Stimulated activated CD8-positive, alpha-beta memory T cell treated with anti-CD3 and anti-CD28 coated beads, Interleukin-2, amount 100 ng/mL, for 1 hour (primary cell): Measurements from ENCODE around the gene ABI3BP.

Source experiments
- DNase-seq, 2 donors: peaks; one replicate each; pipeline ENCODE4 v3.0.0-alpha.2; 2020; ENCODE audit warnings: low read depth in 2 of 2

Gene ABI3BP

DNA sequence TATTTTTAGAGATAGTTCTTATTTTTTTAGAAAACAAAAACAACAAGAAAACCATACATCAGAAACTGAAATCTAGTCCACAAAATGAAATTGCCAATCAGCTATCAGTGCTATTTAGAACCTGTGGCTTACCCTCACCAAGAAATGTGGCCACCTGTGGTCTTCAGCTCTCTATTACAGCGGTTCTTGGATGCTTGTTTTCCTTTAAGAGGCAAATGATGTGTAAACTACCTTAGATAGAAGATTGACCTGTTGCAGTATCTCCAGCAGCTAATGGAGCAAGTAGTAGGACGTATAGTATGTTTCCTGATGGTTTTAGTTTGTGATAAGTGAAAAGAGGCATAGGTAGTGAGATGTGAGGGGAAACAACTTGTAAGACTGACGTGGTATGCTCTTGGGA lies 262.7 kb downstream of the ABI3BP start:
- DNase-seq, result no peak

DNA sequence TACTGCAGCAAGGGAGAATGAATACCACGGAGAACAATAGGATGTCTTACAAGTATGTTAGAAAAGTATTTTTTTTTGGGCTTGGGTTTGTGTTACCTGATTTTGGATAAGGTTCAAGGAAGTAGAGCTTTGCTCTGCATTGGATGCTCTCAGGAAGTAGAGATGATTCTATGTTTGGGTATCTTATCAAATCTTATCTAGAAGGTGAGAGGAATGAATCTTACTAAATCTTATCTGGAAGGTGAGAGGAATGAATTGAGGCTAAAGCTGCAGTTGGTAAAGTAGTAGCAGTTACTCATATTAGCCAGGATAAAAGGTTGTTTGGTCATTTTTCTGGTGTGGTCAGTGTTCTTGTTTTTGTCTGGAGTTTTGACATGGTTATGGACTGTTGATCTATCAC lies 266.5 kb downstream of the ABI3BP start:
- DNase-seq, result no peak

DNA sequence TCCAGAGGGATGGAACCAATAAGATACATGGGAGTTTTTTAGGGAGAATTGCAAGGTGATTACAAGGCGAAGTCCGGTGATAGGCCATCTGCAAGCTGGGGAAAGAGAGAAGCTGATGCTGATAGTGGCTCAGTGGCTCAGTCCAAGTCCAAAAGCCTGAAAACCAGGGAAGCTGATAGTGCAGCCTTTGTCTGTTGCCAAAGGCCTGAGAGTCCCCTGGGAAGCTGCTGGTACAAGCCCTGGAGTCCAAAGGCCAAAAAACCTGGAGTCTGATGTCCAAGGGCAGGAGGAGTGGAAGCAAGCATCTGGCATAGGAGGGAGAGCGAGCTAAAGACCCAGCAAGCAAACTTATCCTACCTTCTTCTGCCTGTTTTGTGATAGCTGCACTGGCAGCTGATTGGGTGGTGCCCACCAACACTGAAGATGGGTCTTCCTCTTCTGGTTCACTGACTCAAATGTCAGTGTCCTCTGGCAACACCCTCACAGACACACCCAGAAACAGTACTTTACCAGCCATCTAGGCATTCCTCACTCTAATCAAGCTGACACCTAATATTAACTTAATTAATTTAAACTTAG lies 267.2 kb downstream of the ABI3BP start:
- DNase-seq, result no peak

DNA sequence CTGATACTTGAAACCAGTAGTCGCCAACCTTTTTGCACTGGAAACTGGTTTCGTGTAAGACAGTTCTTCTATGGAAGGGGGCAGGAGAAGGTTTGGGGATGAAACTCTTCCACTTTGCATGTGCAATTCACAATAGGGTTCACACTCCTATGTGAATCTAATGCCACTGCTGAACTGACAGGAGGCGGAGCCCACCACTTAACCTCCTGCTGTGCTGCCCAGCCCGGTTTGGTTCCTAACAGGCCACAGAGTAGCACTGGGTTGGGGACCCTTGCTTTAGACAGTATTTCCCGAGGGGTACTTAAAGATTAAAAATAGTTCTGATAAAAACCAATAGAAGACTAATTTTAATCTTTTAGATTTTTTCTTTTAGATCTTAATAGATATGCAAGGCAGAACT lies 272.8 kb downstream of the ABI3BP start:
- DNase-seq, result no peak

DNA sequence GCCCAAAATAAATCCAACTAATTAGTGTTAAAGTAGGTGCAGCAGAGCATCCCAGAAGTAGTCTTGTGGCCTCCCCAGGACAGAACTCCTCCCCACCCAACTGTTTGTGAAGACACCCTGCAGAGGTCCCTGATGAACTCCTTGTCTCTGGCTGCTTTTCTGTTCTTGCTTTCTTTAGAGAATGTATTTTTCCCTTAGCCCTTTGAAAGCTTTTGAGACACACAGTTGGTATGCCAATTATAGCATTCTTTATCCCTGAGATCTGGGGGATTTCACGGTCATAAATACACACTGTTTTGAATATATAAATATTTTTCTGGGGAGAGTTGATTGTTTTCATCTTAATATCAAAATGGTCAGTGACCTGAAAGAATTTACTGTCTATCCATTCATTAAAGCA lies 274.1 kb downstream of the ABI3BP start:
- DNase-seq, result no peak

DNA sequence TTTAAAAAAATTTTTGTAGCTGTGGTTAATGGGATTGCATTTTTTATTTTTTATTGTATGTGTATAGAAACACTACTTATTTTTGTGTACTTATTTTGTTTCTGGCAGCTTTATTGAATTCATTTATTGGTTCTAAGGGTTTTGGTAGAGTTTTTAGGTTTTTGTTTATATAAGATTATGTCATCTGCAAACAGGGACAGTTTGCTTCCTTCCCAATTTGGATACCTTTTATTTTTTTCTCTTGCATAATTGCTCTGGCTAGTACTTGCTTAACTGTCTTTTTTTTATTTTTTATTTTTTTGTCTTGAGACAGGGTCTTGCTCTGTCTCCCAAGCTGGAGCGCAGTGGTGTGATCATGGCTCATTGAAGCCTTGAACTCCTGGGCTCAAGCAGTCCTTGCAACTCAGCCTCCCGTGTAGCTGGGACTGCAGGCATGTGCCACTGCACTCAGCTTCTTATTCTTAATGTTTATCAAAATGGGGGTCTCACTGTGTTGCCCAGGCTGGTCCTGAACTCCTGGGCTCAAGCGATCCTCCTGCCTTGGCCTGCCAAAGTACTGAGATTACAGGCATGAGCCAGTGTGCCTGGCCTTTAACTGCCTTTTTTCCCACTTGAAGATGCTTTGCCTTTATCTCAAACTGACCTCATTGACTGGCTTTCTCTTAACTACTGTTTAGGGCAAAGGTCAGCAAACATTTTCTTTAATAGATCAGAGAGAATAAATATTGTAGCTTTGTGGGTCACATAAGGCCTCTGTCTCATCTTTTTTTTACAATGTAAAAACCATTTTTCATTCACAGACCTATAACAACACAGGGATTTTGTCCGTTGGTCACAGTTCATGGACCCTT lies 275.4 kb downstream of the ABI3BP start:
- DNase-seq, result no peak

DNA sequence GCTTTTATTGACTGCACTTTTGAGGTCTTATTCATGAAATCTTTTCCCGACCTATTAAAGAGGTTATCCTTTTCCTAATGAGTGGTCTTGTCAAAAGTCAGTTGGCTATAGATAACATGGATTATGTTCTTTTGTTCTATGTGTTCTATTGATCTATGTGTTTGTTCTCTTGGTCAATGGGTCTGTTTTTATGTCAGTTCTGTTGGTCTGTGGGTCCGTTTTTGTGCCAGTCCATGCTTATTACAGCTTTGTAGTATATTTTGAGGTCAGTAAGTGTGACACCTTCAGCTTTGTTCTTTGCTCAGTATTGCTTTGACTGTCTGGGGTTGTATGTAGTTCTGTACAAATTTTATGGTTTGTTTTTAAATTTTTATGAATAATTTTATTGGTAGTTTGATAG lies 276.2 kb downstream of the ABI3BP start:
- no peak for DNase-seq

DNA sequence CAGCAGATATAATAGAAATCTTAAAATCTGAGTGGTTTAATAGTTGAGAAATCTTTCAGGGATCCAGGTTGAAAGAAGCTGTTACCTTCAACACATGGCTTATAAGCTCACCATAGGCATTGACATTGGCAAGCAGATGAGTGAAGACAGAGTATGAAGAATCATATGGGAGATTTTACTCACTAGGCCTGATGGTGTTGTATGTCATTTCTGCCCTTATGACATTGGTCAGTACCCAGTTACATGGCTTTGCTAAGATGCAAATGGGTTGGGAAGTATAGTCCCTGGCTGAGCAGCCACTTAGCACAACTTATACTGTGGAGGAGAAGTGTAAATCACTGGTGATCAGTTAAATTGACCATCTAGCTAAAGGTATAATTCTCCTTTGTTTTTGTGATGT lies 278.0 kb downstream of the ABI3BP start:
- no peak for DNase-seq

DNA sequence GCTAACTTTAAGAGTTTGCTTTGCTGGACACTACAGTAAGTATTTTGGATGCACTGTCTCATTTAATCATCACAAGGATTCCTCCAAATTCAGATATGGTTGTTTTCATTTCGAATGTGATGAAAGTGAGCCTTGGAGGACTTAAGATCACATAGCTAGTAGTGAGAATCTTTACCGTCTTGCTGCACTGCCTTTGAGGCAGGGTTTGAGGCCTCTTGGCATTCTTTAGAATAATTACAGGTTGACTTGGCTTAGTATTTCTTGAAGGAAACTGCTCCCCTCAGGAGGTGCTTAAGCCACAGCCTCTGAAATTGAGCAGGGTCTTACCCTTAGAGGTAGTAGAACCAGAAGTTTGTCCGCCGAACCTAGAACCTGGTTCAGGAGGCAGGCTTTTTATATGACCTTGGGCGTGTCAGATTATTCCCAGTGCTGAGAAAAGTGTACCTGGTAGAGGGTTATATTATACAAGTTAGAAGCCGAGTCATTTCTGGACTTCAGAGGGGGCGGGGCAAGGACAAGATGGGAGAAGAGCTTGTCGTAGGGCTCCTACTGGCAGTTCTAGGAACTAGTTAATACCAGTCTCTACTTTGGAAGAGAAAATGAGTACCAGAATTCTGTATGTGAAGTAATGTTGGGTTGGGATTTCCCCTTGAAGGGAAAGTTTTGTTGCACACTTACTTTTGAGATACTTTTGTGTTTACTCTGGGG lies 282.8 kb downstream of the ABI3BP start:
- DNase-seq, result peak; percentile 2 to 18

DNA sequence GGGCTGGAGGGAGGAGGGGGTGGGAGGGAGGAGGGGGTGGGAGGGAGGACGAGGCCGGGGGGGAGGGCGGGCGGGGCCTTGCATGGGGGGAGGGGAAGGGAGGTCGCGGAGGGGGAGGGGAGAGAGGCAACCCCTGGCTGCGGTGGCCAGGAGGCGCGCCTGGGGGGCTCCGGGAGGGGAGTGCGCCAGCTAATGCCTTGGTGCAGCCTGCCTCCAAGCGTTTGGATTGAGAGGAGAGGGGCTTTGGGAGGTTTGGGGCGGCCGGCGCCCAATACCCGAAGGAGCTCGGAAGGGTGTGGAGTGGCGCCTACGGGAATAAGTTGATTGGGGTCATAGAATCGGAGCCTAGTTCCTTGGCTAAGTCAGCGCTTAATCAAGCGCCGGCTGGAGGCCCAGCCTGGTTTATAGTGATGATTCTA lies 283.4 kb downstream of the ABI3BP start:
- peak; percentile 2 to 5 for DNase-seq

DNA sequence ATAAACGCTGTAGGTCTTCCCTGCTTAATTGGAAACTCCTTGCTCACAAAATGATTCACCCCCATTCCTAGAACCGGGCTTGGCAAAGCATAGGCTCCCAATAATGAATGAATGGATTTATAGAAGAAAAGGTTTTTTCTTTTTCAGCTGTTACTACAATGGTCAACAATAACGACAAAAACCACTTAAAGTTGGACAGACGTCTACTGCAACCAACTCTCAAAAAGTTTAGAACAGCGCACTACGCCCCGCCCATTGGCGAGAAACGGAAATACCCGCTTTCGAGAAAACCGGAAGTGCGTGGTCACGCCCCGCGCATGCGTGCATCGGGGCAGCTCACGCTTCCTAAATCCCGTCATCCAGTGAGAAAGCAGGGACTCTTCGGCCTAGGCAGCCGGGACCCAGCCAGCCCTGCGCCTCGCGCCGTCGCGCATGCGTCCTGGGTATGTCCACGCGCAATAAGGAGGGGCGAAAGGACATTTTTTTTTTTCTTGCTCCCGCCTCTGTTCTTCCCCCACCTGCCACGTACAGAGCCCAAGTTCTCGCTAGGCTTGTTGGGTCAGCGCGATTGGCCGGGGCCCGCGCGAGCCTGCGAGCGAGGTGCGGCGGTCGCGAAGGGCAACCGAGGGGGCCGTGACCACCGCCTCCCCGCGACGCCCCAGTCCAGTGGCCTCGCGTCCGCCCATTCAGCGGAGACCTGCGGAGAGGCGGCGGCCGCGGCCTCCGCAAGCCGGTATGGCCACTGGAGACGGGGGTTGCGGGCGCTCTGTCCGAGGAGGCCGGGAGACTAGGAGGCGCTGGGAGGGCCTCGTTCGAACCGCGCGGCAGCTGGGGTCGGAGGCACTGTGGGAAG lies 284.0 kb downstream of the ABI3BP start, which contains the start of gene TFG:
TSS of gene TFG (plus strand) at position 506 of the 853 bp plus-strand sequence. CDS start 4,192 bp downstream, outside the sequence.
- DNase-seq, result peak; percentile 93 to 95

DNA sequence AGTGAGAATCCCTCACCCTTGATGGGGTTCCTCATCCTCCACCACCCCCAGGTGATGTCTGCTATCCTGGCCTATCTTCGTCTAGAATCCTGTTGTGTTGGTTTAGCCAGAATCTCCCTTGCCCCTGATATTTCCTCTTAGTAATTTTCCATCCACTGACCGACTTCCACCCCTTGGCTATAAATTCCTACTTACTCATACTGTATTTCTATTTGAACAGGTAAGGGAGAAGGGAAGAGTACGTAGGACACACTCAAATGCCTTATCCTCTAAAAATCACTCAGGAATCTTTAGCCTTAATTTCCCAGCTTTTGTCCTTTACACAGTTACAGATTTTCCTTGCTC lies 284.6 kb downstream of the ABI3BP start:
- no peak for DNase-seq

DNA sequence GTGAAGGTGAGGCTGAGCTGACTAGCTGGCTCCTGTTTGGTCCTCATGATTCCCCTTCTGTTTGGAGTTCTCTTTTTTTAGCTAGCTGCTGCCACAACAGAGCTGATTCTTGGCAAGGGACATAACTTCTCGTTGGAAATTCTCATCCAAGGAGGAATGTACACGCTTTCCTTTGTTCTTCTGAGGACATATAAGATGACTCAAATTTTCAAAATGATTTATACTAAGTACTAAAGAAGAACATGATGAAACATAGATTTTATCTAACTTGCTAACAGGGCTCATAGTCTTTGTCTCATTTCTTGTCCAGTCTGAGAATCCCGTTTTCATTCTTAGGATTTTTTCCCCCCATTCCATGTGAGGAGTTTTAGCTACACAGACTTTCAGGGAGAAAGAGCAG lies 286.9 kb downstream of the ABI3BP start:
- no peak for DNase-seq

DNA sequence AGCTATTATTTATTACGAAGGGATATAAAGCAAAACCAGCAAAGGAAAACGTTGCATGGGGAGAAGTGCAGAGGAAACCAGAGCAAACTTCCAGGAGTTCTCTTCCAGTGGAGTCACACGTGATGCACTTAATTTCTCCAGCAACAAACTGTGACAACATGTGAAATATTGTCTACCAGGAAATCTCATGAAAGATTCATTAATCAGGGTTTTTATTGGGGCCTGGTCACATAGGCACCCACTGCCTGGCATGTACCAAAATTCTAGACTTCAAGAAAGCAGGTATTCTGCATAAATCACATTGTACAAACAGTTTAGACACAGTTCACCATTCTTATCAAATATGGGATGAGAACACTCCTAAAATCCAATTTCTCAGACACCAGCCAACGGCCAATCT lies 289.4 kb downstream of the ABI3BP start:
- DNase-seq, result no peak

DNA sequence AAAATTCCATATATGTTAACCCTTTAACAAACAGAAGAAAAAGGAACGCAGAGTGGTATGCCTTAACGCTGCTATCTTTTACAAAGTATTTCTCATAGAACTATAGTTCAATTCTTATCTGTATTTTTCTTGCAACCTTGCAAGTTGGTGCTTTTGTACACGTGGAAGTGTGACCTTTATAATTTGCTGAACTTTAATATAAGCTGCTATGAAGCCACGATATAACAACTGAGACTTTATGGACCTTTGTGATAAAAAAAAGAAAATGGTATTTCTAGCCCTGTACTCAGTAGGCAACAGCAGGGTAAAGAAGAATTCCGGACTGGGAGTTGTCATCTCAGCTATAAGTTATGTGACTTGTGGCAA lies 290.3 kb downstream of the ABI3BP start:
- DNase-seq, result no peak

DNA sequence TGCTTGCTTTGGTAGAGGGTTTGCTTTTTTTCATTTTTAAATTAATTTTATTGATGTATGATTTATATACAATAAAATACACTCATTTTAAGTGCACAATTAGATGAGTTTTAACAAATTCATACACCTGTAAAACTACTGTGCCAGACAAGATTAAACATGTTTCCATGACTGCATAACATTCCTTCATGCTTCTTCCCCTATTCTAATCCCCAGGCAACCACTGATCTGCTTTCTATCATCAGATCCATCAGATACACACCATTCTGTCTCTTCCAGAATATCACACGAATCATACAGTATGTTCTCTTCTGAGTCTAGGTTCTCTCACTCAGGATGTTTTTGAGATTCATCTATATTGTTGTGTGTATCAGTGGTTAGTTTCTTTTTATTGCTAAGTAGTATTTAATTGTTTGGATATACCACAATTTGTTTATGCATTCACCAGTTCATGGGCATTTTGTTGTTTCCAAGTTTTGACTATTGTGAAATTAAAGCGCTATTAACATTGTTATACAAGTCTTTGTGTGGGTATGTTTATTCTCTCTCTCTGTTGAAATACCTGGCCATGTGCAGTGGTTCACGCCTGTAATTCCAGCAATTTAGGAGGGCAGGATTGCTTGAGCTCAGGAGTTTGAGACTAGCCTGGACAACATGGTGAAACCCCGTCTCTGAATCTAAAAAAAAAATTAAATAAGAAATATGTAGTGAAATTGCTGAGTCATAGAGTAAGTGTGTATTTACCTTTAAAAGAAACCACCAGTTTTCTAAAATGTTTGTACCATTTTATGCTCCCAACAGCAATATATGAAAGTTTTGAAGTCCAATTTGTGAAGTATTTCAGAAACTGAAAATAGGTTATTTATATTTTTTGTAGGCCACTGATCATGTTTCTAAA lies 290.9 kb downstream of the ABI3BP start:
- DNase-seq, result no peak

DNA sequence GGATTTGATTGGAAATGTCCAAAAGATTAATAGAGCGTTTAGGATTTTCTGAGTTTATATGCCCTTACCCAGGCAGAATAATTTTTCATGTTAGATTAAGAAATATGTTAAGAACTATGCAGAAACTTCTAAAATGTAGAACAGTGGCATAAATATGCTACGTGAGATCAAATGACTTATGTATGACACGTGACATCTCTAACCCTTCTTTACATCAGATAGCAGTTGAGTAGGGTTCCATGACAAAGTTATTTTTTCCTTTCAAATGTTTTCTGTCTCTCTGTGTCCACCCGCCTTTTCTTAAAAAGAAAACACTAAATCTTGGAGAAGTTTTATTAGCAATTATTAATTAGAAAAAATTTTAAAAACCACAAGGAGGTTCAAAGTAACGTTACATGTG lies 292.5 kb downstream of the ABI3BP start:
- no peak for DNase-seq
